Measurements from ENCODE around the gene BCL2. TPM values are rescaled to one million over a fixed set of nuclear protein-coding genes. Genes with fewer than 3 reads are reported as not detected.

Gene BCL2
- total and polyA plus RNA-seq, 9 of the 15 experiments (the other 6 are each of a cell fraction or from before 2014, with no cell fraction given): 0.10 to 1.1 (median 0.65) TPM

GRCh38 chr18:63297687-63298399 lies 21.7 kb downstream of the BCL2 start:
- ATAC-seq (no peak), DNase-seq (ENCODE audit: extremely low read depth in 1 of 4, low spot score in 3 of 4) (no peak), FAIRE-seq (no peak)
- Histone ChIP-seq H3K79me2 (ENCODE audit: control insufficient read depth, insufficient read depth, low read length) (no peaks in the 10 kb centered on the region), H3K4me3 (no peak overlapping the region), H3K4me1 (replicated peaks in 1 of 2; ENCODE audit: control insufficient read depth in 2 of 2, insufficient read depth in 2 of 2, low read length in 2 of 2) (no peaks in the 10 kb centered on the region), H3K4me2 (ENCODE audit: insufficient read depth, low read length) (no peak overlapping the region), H4K20me1 (replicated peaks; ENCODE audit: control insufficient read depth, insufficient read depth, low read length) (no peaks in the 10 kb centered on the region), H3K27me3 (ENCODE audit: control insufficient read depth in 2 of 2, insufficient read depth in 2 of 2, low read length in 2 of 2) (peaks cover 0 to 17% of the 10 kb centered on the region in 2 experiments; a peak in 3 of 5 replicates), H3K9me3 (replicated peaks; ENCODE audit: control insufficient read depth, insufficient read depth, low read depth, low read length) (no peaks in the 10 kb centered on the region), H3K36me3 (ENCODE audit: control insufficient read depth, insufficient read depth, low read length) (no peaks in the 10 kb centered on the region), H3K27ac (ENCODE audit: extremely low read depth, low read depth, low read length) (no peak overlapping the region), H3K9ac (ENCODE audit: insufficient read depth in 1 of 2, low read depth in 2 of 2, low read length in 2 of 2) (no peak overlapping the region), H2AFZ (ENCODE audit: low read depth, low read length) (no peak overlapping the region), H3K9me1 (ENCODE audit: control insufficient read depth, insufficient read depth, low read length) (no peaks in the 10 kb centered on the region)
- no TSS peak for BruUV-seq (replicated peaks)
- intact Hi-C loops (cut with micrococcal nuclease) (no loop called here), in situ Hi-C loops (cut with MboI) (no loop called here)
- ChIA-PET POLR2A (no interaction called here), CTCF (ENCODE audit: low intra/inter-chr PET ratio) (no interaction called here)
- WGBS (ENCODE audit: insufficient coverage, low coverage, missing lambda C conversion rate): 2% methylated on average over 14 of the region's 16 CpGs
- TF ChIP-seq KDM4B (IDR thresholded peaks at IDR 0.05; ENCODE audit: borderline replicate concordance in 2 of 2, low read depth in 1 of 2): no peak
- TF ChIP-seq, protein P1, sequence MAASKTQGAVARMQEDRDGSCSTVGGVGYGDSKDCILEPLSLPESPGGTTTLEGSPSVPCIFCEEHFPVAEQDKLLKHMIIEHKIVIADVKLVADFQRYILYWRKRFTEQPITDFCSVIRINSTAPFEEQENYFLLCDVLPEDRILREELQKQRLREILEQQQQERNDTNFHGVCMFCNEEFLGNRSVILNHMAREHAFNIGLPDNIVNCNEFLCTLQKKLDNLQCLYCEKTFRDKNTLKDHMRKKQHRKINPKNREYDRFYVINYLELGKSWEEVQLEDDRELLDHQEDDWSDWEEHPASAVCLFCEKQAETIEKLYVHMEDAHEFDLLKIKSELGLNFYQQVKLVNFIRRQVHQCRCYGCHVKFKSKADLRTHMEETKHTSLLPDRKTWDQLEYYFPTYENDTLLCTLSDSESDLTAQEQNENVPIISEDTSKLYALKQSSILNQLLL (CRISPR knock-in tag; IDR thresholded peaks at IDR 0.05; ENCODE audit: borderline replicate concordance): no peak
- no peak for TF ChIP-seq POLR2A (conservative IDR thresholded peaks at IDR 0.05)
- TF ChIP-seq MAX (CRISPR knock-in tag; IDR thresholded peaks at IDR 0.05): no peak
- no peak for TF ChIP-seq CC2D1A (IDR thresholded peaks at IDR 0.05)
- TF ChIP-seq FOXP1 (CRISPR knock-in tag; IDR thresholded peaks at IDR 0.05): no peak
- TF ChIP-seq, protein P2, sequence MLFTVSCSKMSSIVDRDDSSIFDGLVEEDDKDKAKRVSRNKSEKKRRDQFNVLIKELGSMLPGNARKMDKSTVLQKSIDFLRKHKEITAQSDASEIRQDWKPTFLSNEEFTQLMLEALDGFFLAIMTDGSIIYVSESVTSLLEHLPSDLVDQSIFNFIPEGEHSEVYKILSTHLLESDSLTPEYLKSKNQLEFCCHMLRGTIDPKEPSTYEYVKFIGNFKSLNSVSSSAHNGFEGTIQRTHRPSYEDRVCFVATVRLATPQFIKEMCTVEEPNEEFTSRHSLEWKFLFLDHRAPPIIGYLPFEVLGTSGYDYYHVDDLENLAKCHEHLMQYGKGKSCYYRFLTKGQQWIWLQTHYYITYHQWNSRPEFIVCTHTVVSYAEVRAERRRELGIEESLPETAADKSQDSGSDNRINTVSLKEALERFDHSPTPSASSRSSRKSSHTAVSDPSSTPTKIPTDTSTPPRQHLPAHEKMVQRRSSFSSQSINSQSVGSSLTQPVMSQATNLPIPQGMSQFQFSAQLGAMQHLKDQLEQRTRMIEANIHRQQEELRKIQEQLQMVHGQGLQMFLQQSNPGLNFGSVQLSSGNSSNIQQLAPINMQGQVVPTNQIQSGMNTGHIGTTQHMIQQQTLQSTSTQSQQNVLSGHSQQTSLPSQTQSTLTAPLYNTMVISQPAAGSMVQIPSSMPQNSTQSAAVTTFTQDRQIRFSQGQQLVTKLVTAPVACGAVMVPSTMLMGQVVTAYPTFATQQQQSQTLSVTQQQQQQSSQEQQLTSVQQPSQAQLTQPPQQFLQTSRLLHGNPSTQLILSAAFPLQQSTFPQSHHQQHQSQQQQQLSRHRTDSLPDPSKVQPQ (CRISPR knock-in tag; IDR thresholded peaks at IDR 0.05; ENCODE audit: borderline replicate concordance): no peak
- TF ChIP-seq FIP1L1 (IDR thresholded peaks at IDR 0.05; ENCODE audit: low read depth, low read length, poor library complexity, severe bottlenecking): no peak
- TF ChIP-seq ZNF253 (CRISPR knock-in tag; conservative IDR thresholded peaks at IDR 0.05): no peak
- TF ChIP-seq KAT2B (IDR thresholded peaks at IDR 0.05; ENCODE audit: low read depth, low read length): no peak
- TF ChIP-seq NFYB (IDR thresholded peaks at IDR 0.05; ENCODE audit: extremely low read depth, insufficient read length): no peak
- TF ChIP-seq, protein P3, sequence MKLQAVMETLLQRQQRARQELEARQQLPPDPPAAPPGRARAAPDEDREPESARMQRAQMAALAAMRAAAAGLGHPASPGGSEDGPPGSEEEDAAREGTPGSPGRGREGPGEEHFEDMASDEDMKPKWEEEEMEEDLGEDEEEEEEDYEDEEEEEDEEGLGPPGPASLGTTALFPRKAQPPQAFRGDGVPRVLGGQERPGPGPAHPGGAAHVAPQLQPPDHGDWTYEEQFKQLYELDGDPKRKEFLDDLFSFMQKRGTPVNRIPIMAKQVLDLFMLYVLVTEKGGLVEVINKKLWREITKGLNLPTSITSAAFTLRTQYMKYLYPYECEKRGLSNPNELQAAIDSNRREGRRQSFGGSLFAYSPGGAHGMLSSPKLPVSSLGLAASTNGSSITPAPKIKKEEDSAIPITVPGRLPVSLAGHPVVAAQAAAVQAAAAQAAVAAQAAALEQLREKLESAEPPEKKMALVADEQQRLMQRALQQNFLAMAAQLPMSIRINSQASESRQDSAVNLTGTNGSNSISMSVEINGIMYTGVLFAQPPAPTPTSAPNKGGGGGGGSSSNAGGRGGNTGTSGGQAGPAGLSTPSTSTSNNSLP (IDR thresholded peaks at IDR 0.05; ENCODE audit: borderline replicate concordance, low read depth, low read length): no peak
- no peak for TF ChIP-seq ZBTB9 (CRISPR knock-in tag; IDR thresholded peaks at IDR 0.05)
- no peak for TF ChIP-seq FOXK2 (conservative IDR thresholded peaks at IDR 0.05 in 1 of 2, IDR thresholded peaks at IDR 0.05 in 1 of 2; ENCODE audit: low read depth in 2 of 2)

All from K562 (cell line).